ENCODE measurements around the gene MCM9. TPM values are rescaled to one million over a fixed set of nuclear protein-coding genes. Genes with fewer than 3 reads are reported as not detected.
A peak's percentile ranks its signal among the peaks of the same experiment; 100 is the strongest.

MCM9 gene
- total RNA-seq, 1 experiment from 2014 or later, result 14.9 TPM

DNA sequence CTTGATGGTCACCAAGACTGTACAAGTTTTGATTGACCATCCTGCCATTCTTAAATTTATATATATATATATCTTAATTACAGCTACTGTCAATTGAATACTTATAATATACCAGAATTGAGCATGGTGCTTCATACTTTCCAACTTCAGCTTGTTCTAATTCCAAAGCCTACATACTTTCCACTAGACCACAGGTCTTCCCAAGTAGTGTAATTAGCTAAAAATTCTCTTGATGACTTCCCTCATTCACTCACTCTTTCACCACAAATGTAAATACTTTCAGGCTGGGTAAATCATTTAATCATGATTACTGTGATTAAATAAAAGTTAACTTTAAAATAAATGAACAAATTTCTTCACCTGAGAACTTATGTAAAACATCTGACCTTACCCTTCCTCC, 37.6 kb downstream of the MCM9 start (continued):
- TF ChIP-seq FOXP1 (CRISPR knock-in tag; IDR thresholded peaks at IDR 0.05; ENCODE audit: borderline replicate concordance) (no peak), ZNF396 (CRISPR knock-in tag; IDR thresholded peaks at IDR 0.05; ENCODE audit: borderline replicate concordance) (no peak), ZNF121 (CRISPR knock-in tag; IDR thresholded peaks at IDR 0.05) (no peak), JAZF1 (CRISPR knock-in tag; IDR thresholded peaks at IDR 0.05) (no peak)
- TF ChIP-seq, protein P1, sequence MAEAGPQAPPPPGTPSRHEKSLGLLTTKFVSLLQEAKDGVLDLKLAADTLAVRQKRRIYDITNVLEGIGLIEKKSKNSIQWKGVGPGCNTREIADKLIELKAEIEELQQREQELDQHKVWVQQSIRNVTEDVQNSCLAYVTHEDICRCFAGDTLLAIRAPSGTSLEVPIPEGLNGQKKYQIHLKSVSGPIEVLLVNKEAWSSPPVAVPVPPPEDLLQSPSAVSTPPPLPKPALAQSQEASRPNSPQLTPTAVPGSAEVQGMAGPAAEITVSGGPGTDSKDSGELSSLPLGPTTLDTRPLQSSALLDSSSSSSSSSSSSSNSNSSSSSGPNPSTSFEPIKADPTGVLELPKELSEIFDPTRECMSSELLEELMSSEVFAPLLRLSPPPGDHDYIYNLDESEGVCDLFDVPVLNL (CRISPR knock-in tag; IDR thresholded peaks at IDR 0.05; ENCODE audit: borderline replicate concordance, low read depth), result no peak

DNA sequence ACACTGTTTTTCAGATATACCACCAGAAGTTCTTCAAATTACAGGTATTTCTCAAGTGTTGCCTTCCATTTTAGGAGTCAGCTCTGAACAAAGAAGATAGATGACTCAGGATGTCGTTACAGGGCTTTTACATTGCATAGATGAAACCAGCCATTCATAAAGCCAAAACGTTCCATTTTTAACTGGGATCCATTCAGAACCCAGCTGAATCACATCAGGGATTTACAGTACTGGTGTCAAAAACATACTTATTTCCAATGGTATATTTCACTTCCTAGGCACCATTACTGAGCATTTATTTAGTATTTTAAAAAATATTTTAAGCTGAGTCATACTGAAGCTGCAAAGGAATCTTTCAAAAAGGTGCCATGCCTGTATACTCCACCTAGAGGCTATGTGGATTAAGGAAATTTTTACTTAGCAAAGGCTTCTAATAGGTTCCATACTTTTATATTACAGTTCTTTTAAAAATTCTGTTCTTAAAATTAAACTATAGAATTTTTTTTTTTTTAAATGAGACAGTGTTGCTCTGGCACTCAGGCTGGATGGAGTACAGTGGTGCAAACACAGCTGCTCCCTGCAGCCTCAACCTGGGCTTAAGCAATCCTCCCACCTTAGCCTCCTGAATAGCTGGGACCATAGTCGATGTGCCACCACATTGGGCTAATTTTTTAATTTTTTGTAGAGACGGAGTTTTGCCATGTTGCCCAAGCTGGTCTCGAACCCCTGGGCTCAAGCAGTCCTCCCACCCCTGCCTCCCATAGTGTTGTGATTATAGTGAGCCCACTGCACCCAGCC, 38.4 kb downstream of the MCM9 start:
- Mint-ChIP-seq H3K27me3 (ENCODE audit: low read depth) (no peaks in the 10 kb centered on the region), H3K27ac (peak overlapping the region; percentile 88; the same call in 1 of the 2 replicates), H3K4me1 (peaks cover 56% of the 10 kb centered on the region), H3K9me3 (no peaks in the 10 kb centered on the region), H3K4me3 (peak overlapping the region; percentile 67), H3K36me3 (peaks cover 26% of the 10 kb centered on the region)
- no peak for DNase-seq (ENCODE audit: low spot score)
- ATAC-seq, result no peak
- ChIA-PET POLR2A (no interaction called here), CTCF (interaction anchor here (0.6 to 3.1 kb wide), 7 partner anchors 14 to 417 kb away, joined by 3 to 13 read pairs (median 5); no protein-coding TSS in a partner anchor)
- TF ChIP-seq, protein P2, sequence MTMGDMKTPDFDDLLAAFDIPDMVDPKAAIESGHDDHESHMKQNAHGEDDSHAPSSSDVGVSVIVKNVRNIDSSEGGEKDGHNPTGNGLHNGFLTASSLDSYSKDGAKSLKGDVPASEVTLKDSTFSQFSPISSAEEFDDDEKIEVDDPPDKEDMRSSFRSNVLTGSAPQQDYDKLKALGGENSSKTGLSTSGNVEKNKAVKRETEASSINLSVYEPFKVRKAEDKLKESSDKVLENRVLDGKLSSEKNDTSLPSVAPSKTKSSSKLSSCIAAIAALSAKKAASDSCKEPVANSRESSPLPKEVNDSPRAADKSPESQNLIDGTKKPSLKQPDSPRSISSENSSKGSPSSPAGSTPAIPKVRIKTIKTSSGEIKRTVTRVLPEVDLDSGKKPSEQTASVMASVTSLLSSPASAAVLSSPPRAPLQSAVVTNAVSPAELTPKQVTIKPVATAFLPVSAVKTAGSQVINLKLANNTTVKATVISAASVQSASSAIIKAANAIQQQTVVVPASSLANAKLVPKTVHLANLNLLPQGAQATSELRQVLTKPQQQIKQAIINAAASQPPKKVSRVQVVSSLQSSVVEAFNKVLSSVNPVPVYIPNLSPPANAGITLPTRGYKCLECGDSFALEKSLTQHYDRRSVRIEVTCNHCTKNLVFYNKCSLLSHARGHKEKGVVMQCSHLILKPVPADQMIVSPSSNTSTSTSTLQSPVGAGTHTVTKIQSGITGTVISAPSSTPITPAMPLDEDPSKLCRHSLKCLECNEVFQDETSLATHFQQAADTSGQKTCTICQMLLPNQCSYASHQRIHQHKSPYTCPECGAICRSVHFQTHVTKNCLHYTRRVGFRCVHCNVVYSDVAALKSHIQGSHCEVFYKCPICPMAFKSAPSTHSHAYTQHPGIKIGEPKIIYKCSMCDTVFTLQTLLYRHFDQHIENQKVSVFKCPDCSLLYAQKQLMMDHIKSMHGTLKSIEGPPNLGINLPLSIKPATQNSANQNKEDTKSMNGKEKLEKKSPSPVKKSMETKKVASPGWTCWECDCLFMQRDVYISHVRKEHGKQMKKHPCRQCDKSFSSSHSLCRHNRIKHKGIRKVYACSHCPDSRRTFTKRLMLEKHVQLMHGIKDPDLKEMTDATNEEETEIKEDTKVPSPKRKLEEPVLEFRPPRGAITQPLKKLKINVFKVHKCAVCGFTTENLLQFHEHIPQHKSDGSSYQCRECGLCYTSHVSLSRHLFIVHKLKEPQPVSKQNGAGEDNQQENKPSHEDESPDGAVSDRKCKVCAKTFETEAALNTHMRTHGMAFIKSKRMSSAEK (CRISPR knock-in tag; IDR thresholded peaks at IDR 0.05; ENCODE audit: borderline replicate concordance), result no peak
- TF ChIP-seq NFE2L1 (CRISPR knock-in tag; IDR thresholded peaks at IDR 0.05), result no peak
- no peak for TF ChIP-seq FOXJ3 (CRISPR knock-in tag; IDR thresholded peaks at IDR 0.05; ENCODE audit: borderline replicate concordance)
- no peak for TF ChIP-seq CREB1 (CRISPR knock-in tag; IDR thresholded peaks at IDR 0.05)
- no peak for TF ChIP-seq ZNF263 (CRISPR knock-in tag; IDR thresholded peaks at IDR 0.05; ENCODE audit: low read depth)
- TF ChIP-seq, protein P3, sequence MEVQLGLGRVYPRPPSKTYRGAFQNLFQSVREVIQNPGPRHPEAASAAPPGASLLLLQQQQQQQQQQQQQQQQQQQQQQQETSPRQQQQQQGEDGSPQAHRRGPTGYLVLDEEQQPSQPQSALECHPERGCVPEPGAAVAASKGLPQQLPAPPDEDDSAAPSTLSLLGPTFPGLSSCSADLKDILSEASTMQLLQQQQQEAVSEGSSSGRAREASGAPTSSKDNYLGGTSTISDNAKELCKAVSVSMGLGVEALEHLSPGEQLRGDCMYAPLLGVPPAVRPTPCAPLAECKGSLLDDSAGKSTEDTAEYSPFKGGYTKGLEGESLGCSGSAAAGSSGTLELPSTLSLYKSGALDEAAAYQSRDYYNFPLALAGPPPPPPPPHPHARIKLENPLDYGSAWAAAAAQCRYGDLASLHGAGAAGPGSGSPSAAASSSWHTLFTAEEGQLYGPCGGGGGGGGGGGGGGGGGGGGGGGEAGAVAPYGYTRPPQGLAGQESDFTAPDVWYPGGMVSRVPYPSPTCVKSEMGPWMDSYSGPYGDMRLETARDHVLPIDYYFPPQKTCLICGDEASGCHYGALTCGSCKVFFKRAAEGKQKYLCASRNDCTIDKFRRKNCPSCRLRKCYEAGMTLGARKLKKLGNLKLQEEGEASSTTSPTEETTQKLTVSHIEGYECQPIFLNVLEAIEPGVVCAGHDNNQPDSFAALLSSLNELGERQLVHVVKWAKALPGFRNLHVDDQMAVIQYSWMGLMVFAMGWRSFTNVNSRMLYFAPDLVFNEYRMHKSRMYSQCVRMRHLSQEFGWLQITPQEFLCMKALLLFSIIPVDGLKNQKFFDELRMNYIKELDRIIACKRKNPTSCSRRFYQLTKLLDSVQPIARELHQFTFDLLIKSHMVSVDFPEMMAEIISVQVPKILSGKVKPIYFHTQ (CRISPR knock-in tag; IDR thresholded peaks at IDR 0.05), result no peak
- no peak for TF ChIP-seq RELA (CRISPR knock-in tag; IDR thresholded peaks at IDR 0.05; ENCODE audit: borderline replicate concordance)
- no peak for TF ChIP-seq SMAD3 (CRISPR knock-in tag; IDR thresholded peaks at IDR 0.05; ENCODE audit: borderline replicate concordance)
- no peak for TF ChIP-seq MXD4 (CRISPR knock-in tag; IDR thresholded peaks at IDR 0.05; ENCODE audit: borderline replicate concordance)
- no peak for TF ChIP-seq E2F1 (CRISPR knock-in tag; IDR thresholded peaks at IDR 0.05)
- TF ChIP-seq, protein P4, sequence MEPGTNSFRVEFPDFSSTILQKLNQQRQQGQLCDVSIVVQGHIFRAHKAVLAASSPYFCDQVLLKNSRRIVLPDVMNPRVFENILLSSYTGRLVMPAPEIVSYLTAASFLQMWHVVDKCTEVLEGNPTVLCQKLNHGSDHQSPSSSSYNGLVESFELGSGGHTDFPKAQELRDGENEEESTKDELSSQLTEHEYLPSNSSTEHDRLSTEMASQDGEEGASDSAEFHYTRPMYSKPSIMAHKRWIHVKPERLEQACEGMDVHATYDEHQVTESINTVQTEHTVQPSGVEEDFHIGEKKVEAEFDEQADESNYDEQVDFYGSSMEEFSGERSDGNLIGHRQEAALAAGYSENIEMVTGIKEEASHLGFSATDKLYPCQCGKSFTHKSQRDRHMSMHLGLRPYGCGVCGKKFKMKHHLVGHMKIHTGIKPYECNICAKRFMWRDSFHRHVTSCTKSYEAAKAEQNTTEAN (CRISPR knock-in tag; IDR thresholded peaks at IDR 0.05), result no peak
- TF ChIP-seq ZNF416 (CRISPR knock-in tag; IDR thresholded peaks at IDR 0.05), result no peak
- TF ChIP-seq, protein P5, sequence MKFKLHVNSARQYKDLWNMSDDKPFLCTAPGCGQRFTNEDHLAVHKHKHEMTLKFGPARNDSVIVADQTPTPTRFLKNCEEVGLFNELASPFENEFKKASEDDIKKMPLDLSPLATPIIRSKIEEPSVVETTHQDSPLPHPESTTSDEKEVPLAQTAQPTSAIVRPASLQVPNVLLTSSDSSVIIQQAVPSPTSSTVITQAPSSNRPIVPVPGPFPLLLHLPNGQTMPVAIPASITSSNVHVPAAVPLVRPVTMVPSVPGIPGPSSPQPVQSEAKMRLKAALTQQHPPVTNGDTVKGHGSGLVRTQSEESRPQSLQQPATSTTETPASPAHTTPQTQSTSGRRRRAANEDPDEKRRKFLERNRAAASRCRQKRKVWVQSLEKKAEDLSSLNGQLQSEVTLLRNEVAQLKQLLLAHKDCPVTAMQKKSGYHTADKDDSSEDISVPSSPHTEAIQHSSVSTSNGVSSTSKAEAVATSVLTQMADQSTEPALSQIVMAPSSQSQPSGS (CRISPR knock-in tag; IDR thresholded peaks at IDR 0.05; ENCODE audit: borderline replicate concordance, low read depth), result no peak
- TF ChIP-seq ERG (CRISPR knock-in tag; IDR thresholded peaks at IDR 0.05), result no peak
- no peak for TF ChIP-seq ELF4 (CRISPR knock-in tag; IDR thresholded peaks at IDR 0.05; ENCODE audit: low read depth)
- no peak for TF ChIP-seq GABPB1 (CRISPR knock-in tag; IDR thresholded peaks at IDR 0.05)
- TF ChIP-seq TEAD4 (CRISPR knock-in tag; IDR thresholded peaks at IDR 0.05), result no peak

All from WTC11 (cell line).